WTC11 (cell line): Measurements from ENCODE around the gene NOTO. TPM values are rescaled to one million over a fixed set of nuclear protein-coding genes. Genes with fewer than 3 reads are reported as not detected.

Experiments used
- ATAC-seq: fragments of 200-7000 bp; cut with Tn5 transposase; 2 replicates; pipeline ENCODE4 v1.10.0; 2021; ENCODE audit warnings: mild to moderate bottlenecking, moderate library complexity
- CTCF ChIA-PET: fragments of 300-600 bp; sonication (Branson Sonifier 250); formaldehyde crosslinking; loops from one replicate; lab custom pipeline; 2021; ENCODE audit warnings: antibody characterized with exemption; lab: Charles Lee
- POLR2A ChIA-PET: fragments of 350-600 bp; sonication (Branson Sonifier 250); formaldehyde crosslinking; loops from one replicate; lab custom pipeline; 2021; ENCODE audit warnings: antibody characterized with exemption; lab: Charles Lee
- DNase-seq: peaks from one replicate; pipeline ENCODE4 v3.0.0; 2021; ENCODE audit warnings: low spot score
- H3K27ac Mint-ChIP-seq: 2 replicates; pipeline ENCODE4 v1.8.0; 2021; ENCODE audit warnings: mixed read lengths
- H3K27me3 Mint-ChIP-seq: 2 replicates; pipeline ENCODE4 v1.8.0; 2021; ENCODE audit warnings: low read depth, mild to moderate bottlenecking, moderate library complexity, mixed read lengths
- H3K36me3 Mint-ChIP-seq: 2 replicates; pipeline ENCODE4 v1.8.0; 2021; ENCODE audit warnings: mixed read lengths
- H3K4me1 Mint-ChIP-seq: 2 replicates; pipeline ENCODE4 v1.8.0; 2022; ENCODE audit warnings: mixed read lengths
- H3K4me3 Mint-ChIP-seq: 2 replicates; pipeline ENCODE4 v1.8.0; 2021; ENCODE audit warnings: mild to moderate bottlenecking, moderate library complexity, mixed read lengths
- H3K9me3 Mint-ChIP-seq: 2 replicates; pipeline ENCODE4 v1.8.0; 2021; ENCODE audit warnings: mixed read lengths
- CBFB ChIP-seq: sonication (generic); formaldehyde crosslinking; IDR thresholded peaks from 2 replicates; pipeline ENCODE4 v1.8.1; 2022; ENCODE audit warnings: mild to moderate bottlenecking, low read depth, missing genetic modification reagents
- CTCF ChIP-seq: fragments of 200-600 bp; IDR thresholded peaks from 2 replicates; pipeline ENCODE4 v1.8.0; 2022; ENCODE audit warnings: antibody characterized with exemption
- ERG ChIP-seq: fragments of 250-450 bp; sonication (Bioruptor Pico); IDR thresholded peaks from 2 replicates; pipeline ENCODE4 v1.8.0; 2021; ENCODE audit warnings: mild to moderate bottlenecking
- ESRRA ChIP-seq: sonication (generic); formaldehyde crosslinking; IDR thresholded peaks from 2 replicates; pipeline ENCODE4 v1.8.1; 2022; ENCODE audit warnings: mild to moderate bottlenecking, missing genetic modification reagents, borderline replicate concordance
- HMGXB4 ChIP-seq: sonication (generic); formaldehyde crosslinking; IDR thresholded peaks from 2 replicates; pipeline ENCODE4 v1.8.1; 2023; ENCODE audit warnings: mild to moderate bottlenecking, moderate library complexity, missing genetic modification reagents
- NFATC4 ChIP-seq: fragments of 250-450 bp; sonication (Bioruptor Pico); IDR thresholded peaks from 2 replicates; pipeline ENCODE4 v1.9.0; 2021; ENCODE audit warnings: mild to moderate bottlenecking
- PRDM15 ChIP-seq: sonication (generic); formaldehyde crosslinking; IDR thresholded peaks from 2 replicates; pipeline ENCODE4 v1.8.0; 2022; ENCODE audit warnings: missing genetic modification reagents
- RELA ChIP-seq: sonication (generic); formaldehyde crosslinking; IDR thresholded peaks from 2 replicates; pipeline ENCODE4 v1.8.1; 2022; ENCODE audit warnings: missing genetic modification reagents, mild to moderate bottlenecking, borderline replicate concordance
- SP1 ChIP-seq: sonication (generic); formaldehyde crosslinking; conservative IDR thresholded peaks from 2 replicates; pipeline ENCODE4 v1.8.1; 2022; ENCODE audit warnings: missing genetic modification reagents
- TEAD4 ChIP-seq: sonication (generic); formaldehyde crosslinking; IDR thresholded peaks from 2 replicates; pipeline ENCODE4 v1.8.0; 2022; ENCODE audit warnings: mild to moderate bottlenecking, missing genetic modification reagents
- ZBTB21 ChIP-seq: sonication (generic); formaldehyde crosslinking; IDR thresholded peaks from 2 replicates; pipeline ENCODE4 v1.8.1; 2023; ENCODE audit warnings: mild to moderate bottlenecking, missing genetic modification reagents, borderline replicate concordance
- ZNF219 ChIP-seq: sonication (generic); formaldehyde crosslinking; IDR thresholded peaks from 2 replicates; pipeline ENCODE4 v1.8.0; 2023; ENCODE audit warnings: missing genetic modification reagents, mild to moderate bottlenecking, borderline replicate concordance
- ZNF232 ChIP-seq: sonication (generic); formaldehyde crosslinking; IDR thresholded peaks from 2 replicates; pipeline ENCODE4 v1.8.0; 2022; ENCODE audit warnings: mild to moderate bottlenecking, missing genetic modification reagents
- ZNF532 ChIP-seq: fragments of 250-450 bp; sonication (Bioruptor Pico); IDR thresholded peaks from 2 replicates; pipeline ENCODE4 v1.9.0; 2021; ENCODE audit warnings: mild to moderate bottlenecking, borderline replicate concordance
- ZSCAN18 ChIP-seq: fragments of 250-450 bp; sonication (Bioruptor Pico); IDR thresholded peaks from 2 replicates; pipeline ENCODE4 v2.1.2; 2022; ENCODE audit warnings: mild to moderate bottlenecking, moderate library complexity
- total RNA-seq: library from RNA; stranded (reverse); gene quantifications from 3 replicates; pipeline ENCODE4 v1.2.3, GENCODE V29; 2021

The NOTO gene
- total RNA-seq, 1 experiment from 2014 or later, result 0.15 TPM

GRCh38 chr2:73202156-73203054 lies at the start of gene NOTO (continued):
- TF ChIP-seq PRDM15, result no peak
- TF ChIP-seq ESRRA (CRISPR knock-in tag), result no peak
- TF ChIP-seq HMGXB4 (CRISPR knock-in tag), result 0 out of 2 replicates have a peak, but pooled peaks have one; percentile 8
- TF ChIP-seq ZNF219, result no peak
- TF ChIP-seq ZNF532, result no peak
- TF ChIP-seq RELA (CRISPR knock-in tag), result no peak
- no peak for TF ChIP-seq ZSCAN18
- TF ChIP-seq NFATC4 (CRISPR knock-in tag), result no peak
- TF ChIP-seq ERG, result no peak
- TF ChIP-seq, all 79 proteins: peak for 8

GRCh38 chr2:73156539-73157124 lies 45.7 kb upstream of the NOTO start:
- Mint-ChIP-seq H3K4me1 (peaks cover 6% of the 10 kb centered on the region), H3K4me3 (peak overlapping the region; percentile 62), H3K27me3 (peaks cover 24% of the 10 kb centered on the region), H3K9me3 (peaks cover 7% of the 10 kb centered on the region), H3K27ac (no peak overlapping the region), H3K36me3 (no peaks in the 10 kb centered on the region; the same call in 1 of the 2 replicates)
- ATAC-seq (peak; percentile 99), DNase-seq (peak; percentile 88)
- POLR2A ChIA-PET, result interaction anchor here (0.8 to 1.1 kb wide), 2 partner anchors 21 to 71 kb away, joined by 3 to 5 read pairs; no protein-coding TSS in a partner anchor
- CTCF ChIA-PET, result interaction anchor here (0.6 to 3.9 kb wide), 46 partner anchors 10 to 287 kb away, joined by 3 to 113 read pairs (median 5); partner anchors contain the start of genes EMX1, RAB11FIP5, SFXN5 and SPR
- no peak for TF ChIP-seq TEAD4 (CRISPR knock-in tag)
- peak; percentile 87 for TF ChIP-seq HMGXB4 (CRISPR knock-in tag)
- TF ChIP-seq ZBTB21 (CRISPR knock-in tag), result no peak
- 0 out of 2 replicates have a peak, but pooled peaks have one; percentile 59 for TF ChIP-seq ZNF232 (CRISPR knock-in tag)
- TF ChIP-seq CTCF, result peak; percentile 51
- TF ChIP-seq SP1, result 0 out of 2 replicates have a peak, but pooled peaks have one; percentile 12
- no peak; the same call in 1 of the 2 replicates for TF ChIP-seq CBFB
